Duodenal mucosa (tissue), 2 donors: ENCODE data around the gene HSD3B2.

Experiments used
- H3K27ac ChIP-seq: one replicate; pipeline ENCODE4 v1.7.0; 2013; ENCODE audit warnings: low read depth, low read length
- H3K27me3 ChIP-seq, 2 donors: one replicate each; pipeline ENCODE4 v1.7.0; 2013; ENCODE audit warnings: low read length in 2 of 2, control low read depth in 1 of 2; ENCODE audit not compliant: insufficient read depth in 2 of 2, control insufficient read depth in 1 of 2
- H3K36me3 ChIP-seq, 2 donors: one replicate each; pipeline ENCODE4 v1.7.0; 2013; ENCODE audit warnings: low read length in 2 of 2, control low read depth in 1 of 2; ENCODE audit not compliant: insufficient read depth in 2 of 2, control insufficient read depth in 1 of 2
- H3K4me1 ChIP-seq, 2 donors: one replicate each; pipeline ENCODE4 v1.7.0; 2013; ENCODE audit warnings: low read length in 2 of 2, control low read depth in 1 of 2; ENCODE audit not compliant: insufficient read depth in 2 of 2, control insufficient read depth in 1 of 2
- H3K4me3 ChIP-seq, 2 donors: one replicate each; pipeline ENCODE4 v1.7.0; 2013; ENCODE audit warnings: low read length in 2 of 2, low read depth in 1 of 2
- H3K9ac ChIP-seq, 2 donors: one replicate each; pipeline ENCODE4 v1.7.0; 2013; ENCODE audit warnings: low read length in 2 of 2, low read depth in 1 of 2
- H3K9me3 ChIP-seq, 2 donors: one replicate each; pipeline ENCODE4 v1.7.0; 2013; ENCODE audit warnings: low read length in 2 of 2, control low read depth in 1 of 2; ENCODE audit not compliant: control insufficient read depth in 1 of 2

Gene HSD3B2

DNA sequence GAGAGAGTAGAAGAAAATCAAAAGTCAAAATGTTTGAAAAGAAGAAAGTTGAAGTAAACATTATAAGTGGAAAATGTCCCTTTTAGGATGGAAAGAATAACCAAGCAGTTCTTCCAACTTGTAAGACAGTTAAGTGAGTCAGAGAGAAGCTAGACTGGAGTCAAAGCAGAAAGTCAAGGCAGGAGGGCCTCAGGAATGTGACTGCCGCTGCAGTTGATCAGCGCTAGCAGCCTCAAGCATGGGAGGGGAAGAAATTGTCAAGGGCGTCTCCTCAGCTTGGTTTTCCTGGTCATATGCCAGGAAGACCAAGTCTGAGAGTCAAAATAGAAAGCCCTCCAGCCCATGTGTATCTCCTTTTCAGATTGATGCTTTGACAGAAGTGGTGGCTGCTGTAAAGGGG lies 23.2 kb upstream of the HSD3B2 start:
- Histone ChIP-seq H3K27ac (no peak overlapping the region), H3K27me3 (no peaks in the 10 kb centered on the region)

DNA sequence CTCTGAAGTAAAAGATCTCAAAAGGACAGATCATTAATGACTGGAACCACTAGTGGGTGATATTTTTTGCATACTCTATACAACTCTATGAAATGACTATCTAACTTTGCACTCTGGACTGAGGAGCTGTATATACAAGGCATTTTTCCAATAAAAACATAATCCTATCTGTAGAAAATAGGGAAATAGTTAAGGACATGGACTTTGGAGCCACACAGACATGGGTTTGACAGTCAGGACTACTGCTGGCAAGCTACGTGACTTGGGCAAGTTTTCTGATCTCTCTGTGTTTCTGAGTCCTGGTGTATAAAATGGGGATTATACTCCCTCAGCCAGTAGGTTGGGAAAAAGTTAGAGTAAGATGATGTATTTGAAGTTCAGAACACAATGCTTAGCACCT lies 20.9 kb upstream of the HSD3B2 start:
- Histone ChIP-seq H3K27ac (no peak overlapping the region), H3K9ac (no peak overlapping the region), H3K27me3 (no peaks in the 10 kb centered on the region), H3K36me3 (no peaks in the 10 kb centered on the region), H3K4me1 (peaks cover 0 to 9% of the 10 kb centered on the region in 2 donors), H3K4me3 (no peak overlapping the region), H3K9me3 (no peaks in the 10 kb centered on the region)

More for the DNA sequence above, 23.2 kb upstream of the HSD3B2 start:
- Histone ChIP-seq H3K4me1 (peaks cover 0 to 9% of the 10 kb centered on the region in 2 donors), H3K9me3 (no peaks in the 10 kb centered on the region), H3K4me3 (no peak overlapping the region), H3K9ac (no peak overlapping the region), H3K36me3 (no peaks in the 10 kb centered on the region)

DNA sequence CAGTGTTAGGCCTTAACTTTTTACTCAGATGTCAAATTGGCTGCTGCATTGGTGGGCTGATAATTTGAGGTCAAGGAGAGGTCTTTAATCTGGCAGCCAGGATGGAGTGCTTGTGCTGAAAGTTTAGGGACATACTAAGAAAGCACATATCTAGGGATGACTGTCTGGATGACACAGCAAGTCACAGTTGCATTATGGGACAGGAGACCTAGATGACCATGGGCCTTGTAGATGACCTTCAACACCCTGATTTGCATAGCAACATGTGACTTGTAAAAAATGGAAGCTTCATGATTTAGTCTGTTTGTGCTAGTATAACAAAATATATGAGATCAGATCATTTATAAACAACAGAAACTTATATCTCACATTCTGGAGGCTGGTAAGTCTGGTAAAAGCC lies 18.0 kb upstream of the HSD3B2 start:
- Histone ChIP-seq H3K36me3 (no peaks in the 10 kb centered on the region), H3K9me3 (no peaks in the 10 kb centered on the region), H3K4me3 (no peak overlapping the region), H3K27me3 (no peaks in the 10 kb centered on the region), H3K27ac (no peak overlapping the region), H3K4me1 (peaks cover 0 to 9% of the 10 kb centered on the region in 2 donors), H3K9ac (no peak overlapping the region)

DNA sequence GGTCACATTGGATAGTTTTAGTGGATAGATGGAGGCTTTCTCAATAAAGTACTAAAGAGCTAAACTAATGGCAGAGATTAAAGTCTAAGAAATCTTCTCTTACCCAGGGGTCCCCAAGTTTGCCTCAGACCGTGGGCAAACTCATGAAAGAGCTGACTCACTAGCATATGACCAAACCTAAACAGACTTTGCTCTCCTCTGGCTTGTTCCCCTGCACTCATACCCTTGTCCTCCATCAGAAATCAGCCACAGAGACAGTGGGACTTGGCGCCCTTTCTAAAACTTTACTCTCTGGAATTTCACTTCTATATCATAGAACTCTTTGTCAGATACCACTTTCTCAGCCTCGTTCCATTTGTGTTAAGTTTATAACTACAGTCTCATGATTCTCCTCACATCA lies 17.0 kb upstream of the HSD3B2 start:
- Histone ChIP-seq H3K36me3 (no peaks in the 10 kb centered on the region), H3K4me1 (peaks cover 0 to 9% of the 10 kb centered on the region in 2 donors), H3K27ac (no peak overlapping the region), H3K9ac (no peak overlapping the region), H3K4me3 (no peak overlapping the region), H3K9me3 (no peaks in the 10 kb centered on the region), H3K27me3 (no peaks in the 10 kb centered on the region)

DNA sequence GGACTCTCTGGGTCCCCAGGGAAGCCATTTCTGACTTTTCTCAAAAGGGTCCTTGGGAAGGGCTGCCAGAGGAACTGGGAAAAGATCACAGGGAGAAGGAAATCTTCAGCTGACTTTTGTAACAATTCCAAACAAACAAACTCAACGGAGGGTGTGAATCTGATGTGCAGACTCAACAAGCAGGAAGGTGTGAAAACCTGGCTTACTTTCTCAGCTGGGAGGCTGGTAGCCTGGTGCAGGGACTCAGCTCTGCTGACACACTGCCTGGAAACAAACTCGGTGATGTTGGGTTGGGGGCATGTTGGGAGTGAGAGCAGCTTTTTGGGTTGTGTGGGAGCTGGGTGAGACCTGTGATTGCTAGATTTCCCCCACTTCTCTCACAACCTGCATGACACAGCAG lies 10.2 kb upstream of the HSD3B2 start:
- H3K9me3 ChIP-seq, result no peaks in the 10 kb centered on the region
- no peak overlapping the region for H3K4me3 ChIP-seq
- no peaks in the 10 kb centered on the region for H3K4me1 ChIP-seq
- no peaks in the 10 kb centered on the region for H3K36me3 ChIP-seq
- no peaks in the 10 kb centered on the region for H3K27me3 ChIP-seq
- H3K9ac ChIP-seq, result no peak overlapping the region
- no peak overlapping the region for H3K27ac ChIP-seq

DNA sequence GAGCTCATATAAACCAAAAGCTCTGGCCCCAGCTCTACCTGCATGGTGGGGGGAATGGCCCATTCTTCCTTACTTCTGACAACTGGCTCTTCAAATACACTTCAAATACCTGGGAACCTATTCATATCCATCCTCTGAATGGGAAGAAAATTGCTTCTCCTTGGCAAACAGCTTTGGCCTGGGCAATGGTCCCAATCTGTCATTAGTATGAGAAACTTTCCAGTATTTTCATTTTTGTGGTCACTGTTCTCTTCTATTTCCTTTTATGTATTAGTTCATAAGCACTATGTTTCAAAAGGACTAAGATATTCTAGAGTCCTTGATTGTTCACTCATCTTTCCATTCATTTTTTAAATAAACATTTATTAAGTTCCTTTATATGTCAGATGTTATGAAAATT lies 5.2 kb upstream of the HSD3B2 start:
- H3K4me3 ChIP-seq, result no peak overlapping the region
- no peaks in the 10 kb centered on the region for H3K4me1 ChIP-seq
- H3K36me3 ChIP-seq, result no peaks in the 10 kb centered on the region
- H3K27ac ChIP-seq, result no peak overlapping the region
- no peaks in the 10 kb centered on the region for H3K9me3 ChIP-seq
- no peaks in the 10 kb centered on the region for H3K27me3 ChIP-seq
- H3K9ac ChIP-seq, result no peak overlapping the region

DNA sequence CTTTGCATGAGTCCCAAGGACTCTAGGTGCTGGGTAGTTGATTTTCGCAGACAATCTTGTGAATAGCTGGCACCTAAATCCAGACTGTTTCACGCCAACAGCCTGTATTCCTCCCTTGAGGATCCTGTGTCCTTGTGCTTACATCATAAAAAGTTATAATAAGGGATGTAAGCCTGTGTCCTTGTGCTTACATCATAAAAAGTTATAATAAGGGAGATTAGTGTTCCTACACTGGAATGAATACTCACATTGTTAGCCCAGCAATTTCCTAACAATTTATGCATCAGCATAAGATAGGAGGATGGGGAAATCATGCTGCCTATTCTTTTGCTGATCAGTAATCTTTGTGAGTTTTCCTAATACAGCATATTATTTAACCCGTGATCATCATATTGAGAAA lies 4.0 kb upstream of the HSD3B2 start:
- Histone ChIP-seq H3K27ac (no peak overlapping the region), H3K4me3 (no peak overlapping the region), H3K27me3 (no peaks in the 10 kb centered on the region), H3K4me1 (no peaks in the 10 kb centered on the region), H3K9me3 (no peaks in the 10 kb centered on the region), H3K9ac (no peak overlapping the region), H3K36me3 (no peaks in the 10 kb centered on the region)

DNA sequence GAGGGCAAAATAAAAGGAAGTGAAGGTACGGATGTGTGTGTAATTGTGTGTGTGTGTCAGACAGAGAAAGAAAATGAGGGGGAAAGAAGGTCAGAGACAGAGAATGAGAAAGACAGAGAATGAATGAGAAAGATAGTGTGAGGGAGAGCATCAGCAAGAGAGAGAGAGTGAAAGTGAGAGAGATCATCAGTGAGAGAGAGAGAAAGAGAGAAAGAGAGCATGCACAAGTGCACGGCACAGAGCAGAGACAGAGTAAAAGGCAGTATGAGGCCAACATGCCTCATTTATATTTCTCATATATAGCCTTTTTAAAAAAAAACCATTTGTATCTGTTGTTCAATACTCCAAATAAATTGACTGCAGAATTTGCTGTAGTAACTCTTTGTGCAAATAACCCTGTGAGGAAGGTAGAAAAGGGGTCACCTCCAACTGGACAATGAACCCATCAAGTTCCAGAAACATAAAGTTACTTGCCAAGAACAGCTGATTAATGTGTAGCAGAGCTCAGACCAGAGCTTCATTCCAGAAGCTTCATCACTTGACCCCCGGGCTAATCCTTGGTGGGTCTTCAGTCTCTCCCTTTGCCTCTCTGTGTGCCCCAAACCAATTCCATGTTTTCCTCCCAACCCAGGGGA lies 1.2 kb downstream of the HSD3B2 start:
- H3K9me3 ChIP-seq, result no peaks in the 10 kb centered on the region
- no peak overlapping the region for H3K27ac ChIP-seq
- no peak overlapping the region for H3K4me3 ChIP-seq
- no peaks in the 10 kb centered on the region for H3K4me1 ChIP-seq
- H3K36me3 ChIP-seq, result no peaks in the 10 kb centered on the region
- H3K27me3 ChIP-seq, result no peaks in the 10 kb centered on the region
- no peak overlapping the region for H3K9ac ChIP-seq

DNA sequence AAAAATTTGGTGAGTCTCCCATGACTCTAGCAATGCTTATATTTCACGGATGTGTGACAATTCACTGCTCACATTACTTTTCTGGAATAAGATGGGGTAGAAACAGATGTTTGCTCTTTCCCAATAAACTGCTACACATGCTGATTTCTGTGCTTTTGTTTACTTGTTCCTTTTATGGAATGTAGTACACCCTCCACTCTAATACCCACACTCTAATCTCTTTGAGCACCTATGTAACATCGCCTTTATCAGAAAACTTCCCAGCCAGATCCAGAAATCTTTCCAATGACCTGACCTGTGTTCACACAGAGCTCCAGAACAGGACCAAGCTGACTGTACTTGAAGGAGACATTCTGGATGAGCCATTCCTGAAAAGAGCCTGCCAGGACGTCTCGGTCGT lies 4.2 kb downstream of the HSD3B2 start:
- Histone ChIP-seq H3K4me3 (no peak overlapping the region), H3K36me3 (no peaks in the 10 kb centered on the region), H3K4me1 (no peaks in the 10 kb centered on the region), H3K9ac (no peak overlapping the region), H3K27ac (no peak overlapping the region), H3K9me3 (no peaks in the 10 kb centered on the region), H3K27me3 (no peaks in the 10 kb centered on the region)

DNA sequence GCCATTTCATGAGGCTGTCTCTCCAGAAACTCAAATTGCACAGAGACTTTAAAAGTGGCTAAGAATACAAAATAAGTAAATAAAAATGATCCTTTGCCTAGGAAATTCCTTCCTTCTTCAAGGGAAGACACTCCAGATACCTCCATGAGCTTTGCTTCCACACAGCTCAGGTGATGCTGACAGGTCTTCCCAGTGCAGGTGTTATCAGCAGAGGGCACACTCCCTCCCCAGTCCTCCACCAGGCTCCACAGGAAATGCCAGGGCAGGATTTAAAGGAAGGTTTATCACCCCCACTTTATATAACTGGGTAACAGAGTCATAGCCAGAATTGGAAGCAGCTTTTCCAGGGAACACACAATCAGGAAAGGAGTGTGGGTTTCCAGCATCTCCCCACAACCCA lies 5.7 kb downstream of the HSD3B2 start:
- H3K36me3 ChIP-seq, result no peaks in the 10 kb centered on the region
- no peak overlapping the region for H3K9ac ChIP-seq
- no peaks in the 10 kb centered on the region for H3K27me3 ChIP-seq
- H3K9me3 ChIP-seq, result no peaks in the 10 kb centered on the region
- no peak overlapping the region for H3K27ac ChIP-seq
- no peak overlapping the region for H3K4me3 ChIP-seq
- H3K4me1 ChIP-seq, result no peaks in the 10 kb centered on the region

DNA sequence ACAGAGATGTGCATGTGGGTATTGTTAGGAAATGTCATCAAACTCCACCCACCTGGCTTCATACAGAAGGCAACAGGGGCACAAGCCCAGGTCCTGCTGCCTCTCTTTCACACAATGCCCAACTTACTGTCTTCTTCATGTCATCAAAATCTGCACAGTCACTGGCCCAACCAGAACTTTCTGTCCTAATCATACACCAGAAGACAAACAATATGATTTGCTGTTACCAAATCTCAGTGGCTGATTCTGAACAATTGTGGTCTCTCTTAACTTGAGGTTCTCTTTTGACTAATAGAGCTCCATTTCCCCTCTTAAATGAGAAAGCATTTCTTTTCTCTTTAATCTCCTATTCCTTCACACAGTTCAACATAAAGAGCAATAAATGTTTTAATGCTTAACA lies 7.7 kb downstream of the HSD3B2 start:
- Histone ChIP-seq H3K27me3 (no peaks in the 10 kb centered on the region), H3K4me1 (no peaks in the 10 kb centered on the region), H3K9ac (no peak overlapping the region), H3K27ac (no peak overlapping the region), H3K9me3 (no peaks in the 10 kb centered on the region), H3K4me3 (no peak overlapping the region), H3K36me3 (no peaks in the 10 kb centered on the region)
